ENCODE data around the gene APIP.
A peak's percentile ranks its signal among the peaks of the same experiment; 100 is the strongest.

The APIP gene

DNA sequence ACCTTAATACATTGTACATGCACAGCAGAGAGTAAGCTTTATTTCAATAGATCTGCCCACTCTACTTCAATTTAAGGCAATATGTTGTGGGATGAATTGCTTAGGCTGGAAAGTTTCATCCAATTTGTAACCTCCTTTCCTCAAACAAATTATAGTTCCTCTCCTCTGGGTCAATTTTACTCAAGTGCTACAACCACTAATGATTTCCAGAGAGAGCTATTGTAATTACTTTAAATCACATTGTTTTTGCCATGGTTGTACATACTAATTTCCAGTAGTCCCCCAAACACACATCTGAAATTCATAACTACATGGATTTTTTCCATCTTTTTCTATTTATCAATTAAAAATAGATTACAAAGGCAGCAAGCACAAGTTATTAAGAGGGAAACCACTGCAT is 72.9 kb downstream of the APIP start:
- H3K4me3 ChIP-seq (ENCODE audit: low read depth, low read length) = no peak overlapping the region
- in situ Hi-C loops (cut with HindIII; ENCODE audit: low sequenced_read_pairs) = no loop called here
- DNase-seq (ENCODE audit: low read depth, low spot score) = no peak
- no peak for TF ChIP-seq CTCF (IDR thresholded peaks at IDR 0.05; ENCODE audit: low read depth, low read length)

GRCh38 chr11:34840736-34841386 is 75.3 kb downstream of the APIP start:
- no peak for DNase-seq (ENCODE audit: low read depth, low spot score)
- in situ Hi-C loops (cut with HindIII; ENCODE audit: low sequenced_read_pairs) = no loop called here
- H3K4me3 ChIP-seq (ENCODE audit: low read depth, low read length) = no peak overlapping the region
- TF ChIP-seq CTCF (IDR thresholded peaks at IDR 0.05; ENCODE audit: low read depth, low read length) = peak; percentile 57

- in situ Hi-C loops (cut with HindIII; ENCODE audit: low sequenced_read_pairs) = no loop called here
- TF ChIP-seq CTCF (IDR thresholded peaks at IDR 0.05; ENCODE audit: low read depth, low read length) = no peak
- no peak overlapping the region for H3K4me3 ChIP-seq (ENCODE audit: low read depth, low read length)
- DNase-seq (ENCODE audit: low read depth, low spot score) = no peak
Observed at GRCh38 chr11:34839969-34840368, 76.2 kb downstream of the APIP start.

DNA sequence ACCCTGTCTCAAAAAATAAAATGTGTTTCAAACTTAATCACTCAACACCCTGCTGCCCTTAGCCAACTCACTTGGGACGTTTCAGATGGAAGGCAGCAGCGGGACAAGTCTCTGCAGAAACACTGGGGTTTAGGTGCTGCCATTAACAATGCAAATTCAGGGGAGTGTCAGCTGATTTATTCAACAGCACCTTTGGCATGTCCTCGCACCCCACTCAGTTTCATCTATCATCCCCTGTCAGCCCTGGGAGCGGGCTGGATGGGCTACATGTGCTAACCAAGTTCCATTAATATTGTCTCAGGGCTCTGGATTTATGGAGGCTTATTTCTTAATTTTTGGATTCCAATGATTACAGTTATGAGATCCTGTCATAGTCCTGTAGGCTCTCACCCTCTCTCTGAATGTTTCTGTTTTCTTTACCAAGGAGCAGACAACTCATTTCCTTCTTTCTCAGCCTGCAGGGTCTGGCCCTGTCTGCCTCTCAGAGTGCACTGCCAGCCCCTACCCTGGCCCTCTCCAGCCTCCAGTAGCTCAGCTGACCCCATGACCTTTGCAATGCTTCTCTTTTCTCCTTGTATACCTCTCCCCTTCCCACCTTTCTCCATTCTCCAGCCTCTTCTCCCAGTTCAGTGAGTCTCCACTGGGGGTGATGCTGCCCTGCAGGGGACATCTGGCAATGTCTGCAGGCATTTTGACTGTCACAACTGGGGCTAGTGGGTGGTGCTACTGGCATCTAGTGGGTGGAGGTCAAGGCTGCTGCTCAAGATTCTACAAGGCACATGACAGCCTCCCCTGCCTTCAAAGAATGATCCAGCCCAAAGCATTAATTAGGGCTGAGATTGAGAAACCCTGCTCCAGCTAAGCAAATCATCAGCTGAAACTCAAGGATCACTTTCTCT is 79.0 kb downstream of the APIP start:
- DNase-seq (ENCODE audit: low read depth, low spot score) = no peak
- no peak for TF ChIP-seq CTCF (IDR thresholded peaks at IDR 0.05; ENCODE audit: low read depth, low read length)
- no peak overlapping the region for H3K4me3 ChIP-seq (ENCODE audit: low read depth, low read length)
- in situ Hi-C loops (cut with HindIII; ENCODE audit: low sequenced_read_pairs) = no loop called here

GRCh38 chr11:34833602-34834001 is 82.6 kb downstream of the APIP start:
- in situ Hi-C loops (cut with HindIII; ENCODE audit: low sequenced_read_pairs) = no loop called here
- H3K4me3 ChIP-seq (ENCODE audit: low read depth, low read length) = no peak overlapping the region
- DNase-seq (ENCODE audit: low read depth, low spot score) = no peak
- no peak for TF ChIP-seq CTCF (IDR thresholded peaks at IDR 0.05; ENCODE audit: low read depth, low read length)

Measured in astrocyte of the spinal cord (primary cell).